PC-9 (cell line): ENCODE results near the gene FHL3.

Source experiments
- CTCF ChIP-seq: fragments of 200-600 bp; sonication (generic); conservative IDR thresholded peaks from 2 replicates; pipeline ENCODE4 v1.6.1; 2017; ENCODE audit warnings: mixed run types, antibody characterized with exemption, mild to moderate bottlenecking, moderate library complexity
- EZH2 ChIP-seq: fragments of 200-600 bp; sonication (generic); IDR thresholded peaks from 2 replicates; pipeline ENCODE4 v1.8.0; 2017; ENCODE audit warnings: antibody characterized with exemption, low read depth

- TF ChIP-seq CTCF (no peak), EZH2 (no peak)
Measured at GRCh38 chr1:37951783-37952624, 53.3 kb downstream of the FHL3 start.
